CD4-positive, alpha-beta T cell treated with Interleukin-17A for 4 hours (primary cell): ENCODE measurements around the gene MAP4K2.
A peak's percentile ranks its signal among the peaks of the same experiment; 100 is the strongest.

Experiments used
- DNase-seq: peaks from one replicate; pipeline ENCODE4 v3.0.0-alpha.2; 2020; ENCODE audit warnings: mixed read lengths

Gene MAP4K2

DNA sequence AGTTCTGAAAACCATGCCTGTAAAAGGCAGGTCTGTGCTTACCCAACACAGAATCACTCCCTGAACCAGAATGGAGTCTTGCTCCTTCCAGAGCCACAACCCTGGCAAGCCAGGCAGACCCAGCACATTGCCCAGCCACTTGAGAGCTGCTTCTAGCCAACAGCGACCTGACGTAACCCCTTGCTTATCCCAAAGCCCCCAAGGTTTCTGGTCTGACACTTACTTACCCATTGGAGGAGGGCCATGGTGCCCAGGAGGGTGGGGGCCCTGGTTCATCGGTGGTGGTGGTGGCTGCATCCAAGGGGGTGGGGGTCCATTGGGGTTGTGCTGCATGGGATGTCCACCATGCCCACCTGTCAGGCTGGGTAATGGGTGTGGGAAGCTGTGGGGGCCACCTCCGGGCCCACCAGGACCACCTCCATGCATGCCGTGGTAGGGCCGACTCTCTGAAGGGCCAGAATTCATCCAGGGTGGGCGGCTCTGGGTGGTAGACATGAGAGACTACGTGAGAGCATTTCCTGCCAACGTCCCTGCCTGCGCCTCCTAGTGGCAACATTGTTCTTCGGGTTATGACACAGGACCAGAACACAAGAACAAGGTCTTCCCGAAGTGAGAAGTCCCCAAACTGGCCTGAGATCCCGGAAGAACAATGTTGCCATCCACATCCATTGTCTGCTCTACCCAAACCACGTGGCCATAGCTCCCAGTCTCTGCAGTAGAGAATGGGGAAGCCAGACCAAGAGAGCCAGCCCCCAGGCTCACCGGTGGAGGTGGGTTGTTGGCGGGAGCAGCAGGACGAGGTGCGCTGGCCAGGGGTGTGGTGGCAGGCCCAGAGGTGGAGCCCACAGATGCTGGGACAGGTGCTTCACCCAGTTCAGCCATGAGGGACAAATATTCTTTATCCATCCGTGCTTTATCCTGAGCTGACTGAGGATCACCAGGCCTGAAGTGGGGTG is 35.4 kb downstream of the MAP4K2 start:
- DNase-seq = peak; percentile 92

DNA sequence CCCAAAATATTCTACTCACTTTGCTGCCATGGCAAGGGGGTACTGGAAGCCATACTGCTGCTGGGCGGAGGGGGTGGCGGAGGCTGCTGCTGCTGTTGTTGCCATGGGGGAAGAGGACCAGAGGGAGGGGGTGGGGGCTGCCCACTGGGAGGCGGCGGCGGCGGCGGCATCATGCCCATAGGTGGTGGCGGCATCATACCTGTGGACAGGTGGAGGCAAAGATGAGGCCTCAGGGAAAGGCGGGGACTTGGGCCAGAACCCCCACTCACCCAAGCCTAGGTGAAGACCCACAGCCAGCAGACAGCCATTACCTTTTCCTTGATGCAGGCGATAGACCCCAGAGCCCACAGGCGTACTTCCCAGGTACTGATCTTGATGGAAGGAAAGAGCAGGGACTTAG is 36.1 kb downstream of the MAP4K2 start:
- DNase-seq = no peak

DNA sequence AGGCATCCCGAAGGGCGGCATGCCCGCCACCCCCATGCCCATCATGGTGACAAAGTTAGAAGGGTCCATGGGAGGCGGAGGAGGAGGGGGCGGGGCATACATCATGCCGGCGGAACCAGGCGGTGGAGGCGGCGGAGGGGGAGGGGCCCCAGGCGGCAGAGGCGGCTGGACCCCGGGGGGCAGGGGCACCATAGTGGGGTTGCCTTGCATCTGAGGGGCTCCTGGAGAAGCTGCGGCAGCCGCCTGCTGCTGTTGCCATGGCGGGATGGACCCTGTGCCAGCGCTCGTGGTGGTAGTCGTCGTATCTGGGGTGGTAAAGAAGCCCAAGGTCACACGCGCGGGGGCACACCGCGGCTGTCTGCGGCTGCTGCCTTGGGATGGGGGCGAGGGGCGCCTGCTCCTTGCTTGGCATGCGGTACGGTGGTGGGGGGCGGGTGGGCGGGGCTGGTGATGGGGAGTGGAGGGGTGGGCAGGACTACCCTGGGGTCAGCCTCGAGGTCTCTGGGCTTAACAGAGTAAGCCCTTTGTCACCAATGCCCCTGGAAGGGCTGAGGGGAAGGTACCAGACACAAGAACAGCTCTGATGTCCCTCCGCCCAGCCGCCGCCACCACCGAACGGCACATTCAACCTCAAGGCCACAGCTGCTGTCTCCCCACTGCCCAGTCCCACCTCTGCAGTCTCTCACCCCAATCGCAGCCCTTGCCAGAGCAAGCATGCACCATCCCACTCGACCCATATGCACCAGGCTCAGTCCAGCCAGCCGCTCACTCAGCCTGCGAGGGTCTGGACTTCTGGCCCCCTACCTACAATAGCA is 37.0 kb downstream of the MAP4K2 start:
- DNase-seq = no peak

DNA sequence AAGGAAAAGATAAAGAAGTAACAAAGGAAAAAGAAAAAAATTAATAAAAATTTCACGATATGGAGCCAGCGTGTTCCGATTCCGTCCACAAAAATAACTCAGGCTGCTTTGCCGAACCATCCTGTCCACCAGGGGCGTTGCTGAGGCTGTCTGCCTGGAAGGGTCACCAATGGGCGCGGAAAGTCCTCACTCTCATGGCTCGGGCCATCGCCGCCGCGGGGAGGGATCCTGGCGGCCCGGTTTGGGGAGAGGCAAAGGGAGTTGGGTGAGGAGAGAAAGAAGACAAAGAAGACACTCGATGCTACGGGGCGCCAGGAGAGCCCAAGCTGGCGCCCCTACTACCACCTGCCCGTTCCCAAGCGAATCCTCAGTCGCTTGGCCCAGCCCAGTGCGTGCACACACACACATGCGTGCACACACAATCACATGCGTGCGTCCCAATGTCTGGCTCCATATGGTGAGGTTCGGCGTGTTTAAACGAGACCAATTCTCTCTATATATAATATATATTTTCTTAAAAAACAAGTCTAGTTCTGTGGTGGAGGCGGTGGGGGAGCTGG is 37.6 kb downstream of the MAP4K2 start:
- no peak for DNase-seq

DNA sequence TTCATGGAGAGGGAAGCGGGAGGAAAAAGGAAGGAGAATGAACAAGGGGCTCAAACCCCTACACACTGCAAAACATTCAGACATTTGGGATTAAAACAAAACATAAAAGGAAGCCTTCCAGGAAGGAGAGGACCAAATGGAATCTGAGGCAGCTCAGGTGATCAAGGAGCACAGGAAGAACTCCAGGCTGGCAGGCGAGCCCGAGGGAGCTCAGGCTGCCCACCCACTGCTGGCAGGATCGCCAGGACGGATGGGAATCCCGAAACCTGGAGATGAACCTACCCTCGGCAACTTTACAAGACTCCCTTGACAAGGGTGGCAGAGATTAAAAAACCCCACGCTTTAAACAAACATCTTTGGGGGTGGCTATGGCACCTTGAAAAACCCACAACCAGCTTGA is 38.3 kb downstream of the MAP4K2 start:
- no peak for DNase-seq

DNA sequence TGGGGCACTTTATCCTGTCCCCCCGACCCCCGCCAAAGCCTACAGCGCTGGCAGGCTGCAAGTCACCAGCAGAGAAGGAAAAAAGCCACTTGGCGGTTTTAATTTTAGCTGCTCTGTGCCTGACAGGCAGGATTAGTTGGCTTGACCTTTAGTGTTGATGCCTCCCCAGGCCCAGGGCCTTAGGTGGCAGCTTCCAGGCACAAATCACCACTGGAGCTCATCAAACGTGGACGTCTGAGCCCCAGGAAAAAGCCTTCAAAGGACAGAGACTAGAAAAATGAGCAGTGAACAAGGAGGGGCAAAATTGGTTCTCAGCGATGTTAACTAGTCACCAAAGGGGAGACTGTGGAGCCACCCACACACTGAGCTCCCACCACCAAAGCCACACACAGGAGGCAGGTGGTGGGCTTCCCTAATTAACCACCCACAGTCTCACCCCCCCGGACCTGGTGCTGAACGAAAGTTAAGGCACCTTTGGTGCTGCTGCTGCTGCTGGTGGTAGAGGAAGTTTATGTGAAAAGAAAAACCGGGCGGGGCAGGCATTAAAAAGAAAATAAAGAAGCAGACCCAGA is 38.9 kb downstream of the MAP4K2 start:
- peak; percentile 72 for DNase-seq

DNA sequence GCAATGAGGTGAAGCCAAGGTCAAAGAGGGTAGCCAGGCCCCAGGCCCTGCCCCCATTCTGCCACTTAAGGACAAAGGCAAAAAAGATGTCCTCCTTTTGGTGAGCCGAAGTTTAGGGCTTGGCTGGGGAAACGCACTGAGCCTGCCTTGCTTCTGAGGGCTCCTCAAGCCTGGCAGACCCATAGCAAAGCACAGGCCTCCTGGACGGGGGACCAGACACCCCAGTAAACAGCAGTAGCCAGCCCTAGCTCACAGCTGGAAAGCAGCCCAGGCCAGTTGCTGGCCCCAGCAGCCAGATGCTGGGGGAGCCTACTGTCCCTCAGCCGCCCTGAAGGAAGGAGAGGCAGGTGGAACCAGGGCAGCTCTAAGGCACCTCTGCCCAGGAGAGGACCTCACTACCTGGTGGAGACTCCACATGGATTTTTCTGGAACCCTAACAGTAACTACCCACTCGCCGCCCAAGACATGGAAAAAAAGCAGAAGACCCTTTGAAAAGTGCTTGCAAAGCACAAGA is 39.4 kb downstream of the MAP4K2 start:
- DNase-seq = no peak

DNA sequence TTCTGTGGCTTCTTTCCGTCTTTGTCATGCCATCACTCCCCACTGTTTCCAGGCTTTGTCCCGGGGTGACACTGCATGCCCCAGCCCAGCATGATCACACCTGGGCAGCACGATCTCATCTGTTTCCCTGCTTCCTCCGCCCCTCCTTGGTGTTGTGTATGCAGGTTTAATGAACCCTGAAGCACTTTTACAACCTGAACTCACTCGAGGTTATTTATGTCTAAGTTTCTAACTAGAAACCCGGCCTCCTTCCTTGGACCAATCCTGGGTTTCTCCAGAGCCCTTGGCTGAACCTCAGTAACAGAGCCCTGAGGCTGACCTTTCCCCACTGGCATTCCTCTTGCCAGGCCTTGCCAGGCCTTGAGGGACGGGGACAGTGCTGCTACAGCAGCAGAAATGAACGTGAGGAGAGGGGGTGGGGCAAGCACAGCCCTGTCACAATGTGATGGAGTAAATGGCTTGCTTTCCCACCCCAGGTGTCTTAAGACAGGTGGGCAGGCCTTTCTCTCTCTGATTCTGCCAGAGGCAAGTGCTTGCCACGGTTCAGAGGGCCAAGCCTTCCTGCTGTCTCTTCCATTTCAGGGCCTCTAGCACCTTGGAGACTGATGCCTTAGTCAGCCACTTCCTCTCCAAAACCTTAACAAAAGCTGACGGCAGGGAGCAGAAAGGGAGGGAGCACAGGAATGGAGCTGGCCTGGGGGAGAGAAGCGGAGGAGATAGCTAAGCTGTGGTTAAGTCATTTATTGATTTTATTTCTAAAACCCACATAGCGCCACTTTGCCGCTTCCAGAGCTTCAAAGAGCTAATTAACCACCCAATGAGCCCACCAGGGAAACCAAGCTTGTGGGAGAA is 40.1 kb downstream of the MAP4K2 start:
- DNase-seq = peak; percentile 59

DNA sequence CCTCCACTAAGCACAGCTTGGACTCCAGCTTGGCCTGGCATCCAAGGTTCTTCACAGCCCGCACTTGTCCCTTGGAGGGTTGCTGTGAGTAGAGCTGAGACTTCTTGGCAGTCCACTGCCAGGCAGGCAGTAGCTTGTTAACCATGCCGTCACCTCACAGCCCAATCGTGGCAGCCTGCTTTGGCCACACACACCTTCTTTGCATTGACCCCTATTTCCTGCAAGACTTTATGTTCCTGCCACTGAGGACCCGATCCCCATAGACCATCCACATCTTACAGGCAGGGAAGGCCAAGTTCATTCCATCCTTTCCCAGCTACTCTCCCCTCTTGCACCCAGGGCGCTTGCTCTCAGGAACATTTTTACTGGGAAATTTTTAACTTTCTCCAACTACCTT is 40.7 kb downstream of the MAP4K2 start:
- DNase-seq = no peak

DNA sequence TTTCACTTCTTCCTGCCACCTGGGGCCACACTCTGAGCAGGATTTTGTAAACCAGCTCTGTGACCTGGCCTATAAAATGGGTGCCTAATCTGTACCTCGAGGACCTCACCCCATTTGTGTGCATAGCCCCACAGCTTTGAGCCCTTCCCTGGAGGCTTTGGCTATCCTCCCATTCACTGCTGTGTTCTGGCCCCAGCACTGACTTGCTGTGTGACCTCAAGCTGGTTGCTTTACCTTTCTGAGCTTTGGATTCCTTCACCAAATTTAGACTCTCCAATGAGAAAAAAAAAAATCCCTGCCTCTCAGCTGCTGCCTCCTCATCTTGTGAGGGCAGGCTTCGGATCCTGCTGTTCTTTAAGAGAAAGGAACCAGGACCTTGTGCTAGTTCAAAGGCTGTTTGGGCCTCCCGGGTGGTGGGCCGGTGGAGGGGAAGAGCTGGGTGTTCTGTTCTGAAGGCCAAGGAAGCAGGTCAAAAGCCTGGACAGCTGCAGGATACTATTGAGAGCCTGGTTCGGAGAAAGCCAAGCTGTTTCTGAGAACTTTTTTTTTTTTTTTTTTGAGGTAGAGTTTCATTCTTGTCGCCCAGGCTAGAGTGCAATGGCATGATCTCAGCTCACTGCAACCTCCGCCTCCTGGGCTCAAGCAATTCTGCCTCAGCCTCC is 42.1 kb downstream of the MAP4K2 start:
- DNase-seq = no peak

DNA sequence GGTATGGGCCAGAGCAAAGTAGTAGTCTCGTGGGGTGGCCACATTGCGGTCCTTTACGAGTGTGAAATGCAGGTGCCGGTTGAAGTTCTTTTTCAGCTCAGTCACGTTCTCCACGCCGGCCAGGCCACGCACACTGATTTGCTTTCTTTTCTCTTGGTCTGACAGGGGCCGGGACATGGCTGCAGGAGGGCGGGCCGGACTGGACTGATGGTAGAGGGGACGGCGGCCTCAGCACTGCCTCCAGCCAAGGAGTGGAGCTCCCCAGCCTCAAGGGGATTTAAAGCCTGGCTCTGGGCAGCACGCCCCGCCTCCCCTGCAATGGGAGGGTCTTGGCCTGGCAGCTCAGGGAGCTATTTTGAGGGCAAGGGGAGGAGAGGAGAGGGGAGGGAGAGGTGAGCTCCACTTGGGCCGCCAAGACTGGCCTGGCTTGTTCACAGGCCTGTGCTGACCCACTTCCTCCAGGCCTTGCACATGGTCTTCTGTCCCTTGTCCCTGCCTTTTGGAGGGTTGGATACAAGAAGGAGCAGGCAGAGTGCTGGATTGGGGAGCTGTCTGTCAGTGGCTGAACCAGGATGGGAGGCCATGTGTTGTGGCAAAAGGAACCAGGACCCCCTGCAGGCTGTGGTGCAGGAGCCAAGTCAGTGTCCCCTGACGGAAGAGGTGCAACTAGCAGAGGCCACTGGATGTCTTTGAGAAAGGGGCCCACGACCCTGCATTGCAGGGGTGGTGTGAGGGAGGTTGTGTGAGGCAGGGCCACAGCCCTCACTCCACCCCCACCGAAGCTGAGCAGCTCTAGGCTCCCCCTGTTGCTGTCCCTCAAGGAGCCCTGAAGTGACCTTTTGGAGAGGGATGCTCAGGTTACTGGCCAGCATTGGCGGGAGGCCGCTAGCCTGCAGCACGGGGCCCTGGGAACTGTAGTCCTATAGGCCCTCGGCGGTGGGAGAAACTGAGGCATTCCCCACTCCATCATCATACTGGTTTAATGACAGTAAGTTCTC is 43.0 kb downstream of the MAP4K2 start, which contains the start of gene PYGM:
PYGM (minus strand) TSS at position 253 of the 998 bp plus-strand sequence; CDS start at position 177, 76 bp downstream.
- DNase-seq = no peak

DNA sequence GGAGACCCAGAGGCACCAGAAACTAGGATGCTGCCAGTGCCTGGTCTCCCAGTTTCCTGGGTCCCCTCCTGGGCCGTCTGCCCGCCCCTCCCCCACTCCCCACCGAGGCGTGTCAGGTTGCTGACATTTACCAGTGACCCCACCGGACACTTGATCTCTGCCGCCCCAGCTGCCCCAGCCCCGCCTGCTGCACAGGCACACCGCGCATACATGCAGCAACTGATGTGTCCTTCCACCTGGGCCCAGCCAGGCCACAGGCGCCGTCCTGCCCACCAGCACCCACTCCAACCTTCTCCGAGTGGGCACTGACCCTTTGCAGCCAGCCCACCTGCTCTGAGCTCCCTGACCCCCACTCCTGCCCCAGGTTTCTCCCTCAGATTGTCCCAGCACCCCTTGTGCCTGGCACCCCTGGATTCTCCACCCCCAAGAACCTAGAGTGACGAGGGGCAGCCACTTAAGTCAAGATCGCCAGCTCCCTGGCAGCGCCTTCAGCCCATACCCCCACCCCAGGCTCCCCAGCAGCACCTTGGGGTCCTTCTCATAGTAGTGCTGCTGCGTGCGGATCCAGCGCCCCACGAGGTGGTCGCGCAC is 43.8 kb downstream of the MAP4K2 start:
- DNase-seq = no peak

DNA sequence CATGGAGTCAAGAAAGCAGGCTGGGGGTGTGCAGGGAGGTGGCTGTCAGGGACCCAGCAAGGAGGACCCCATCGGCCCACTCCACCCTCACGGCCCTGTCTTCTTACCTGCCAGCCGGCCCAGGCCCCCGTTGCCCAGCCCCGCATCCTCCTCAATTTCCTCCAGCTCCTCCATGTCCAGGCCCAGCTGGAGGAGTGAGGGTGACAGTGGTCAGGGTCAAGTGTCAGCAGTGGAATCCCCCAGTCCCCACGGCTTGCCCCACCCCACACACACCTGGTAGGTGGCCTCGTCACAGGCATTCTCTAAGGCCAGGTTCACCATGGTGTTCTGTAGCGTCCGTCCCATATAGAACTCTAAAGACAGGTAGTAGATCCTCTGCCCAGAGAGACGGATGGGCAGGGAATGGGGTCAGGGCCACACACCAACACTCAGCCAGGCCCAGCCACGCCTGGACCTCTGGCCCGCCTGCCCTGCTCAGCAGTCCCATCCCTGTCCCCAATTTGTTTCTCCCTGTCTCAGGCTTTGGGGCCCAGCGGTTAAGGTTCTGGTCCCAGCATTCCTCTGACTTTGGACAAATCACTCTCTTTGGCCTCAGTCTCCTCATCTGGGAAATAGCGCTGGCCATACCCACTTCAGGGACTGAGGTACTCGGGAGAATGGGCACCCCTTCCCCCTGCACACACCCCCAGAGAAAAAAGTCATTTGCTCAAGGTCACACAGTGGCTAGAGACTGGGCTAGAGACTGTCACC is 44.5 kb downstream of the MAP4K2 start:
- no peak for DNase-seq

DNA sequence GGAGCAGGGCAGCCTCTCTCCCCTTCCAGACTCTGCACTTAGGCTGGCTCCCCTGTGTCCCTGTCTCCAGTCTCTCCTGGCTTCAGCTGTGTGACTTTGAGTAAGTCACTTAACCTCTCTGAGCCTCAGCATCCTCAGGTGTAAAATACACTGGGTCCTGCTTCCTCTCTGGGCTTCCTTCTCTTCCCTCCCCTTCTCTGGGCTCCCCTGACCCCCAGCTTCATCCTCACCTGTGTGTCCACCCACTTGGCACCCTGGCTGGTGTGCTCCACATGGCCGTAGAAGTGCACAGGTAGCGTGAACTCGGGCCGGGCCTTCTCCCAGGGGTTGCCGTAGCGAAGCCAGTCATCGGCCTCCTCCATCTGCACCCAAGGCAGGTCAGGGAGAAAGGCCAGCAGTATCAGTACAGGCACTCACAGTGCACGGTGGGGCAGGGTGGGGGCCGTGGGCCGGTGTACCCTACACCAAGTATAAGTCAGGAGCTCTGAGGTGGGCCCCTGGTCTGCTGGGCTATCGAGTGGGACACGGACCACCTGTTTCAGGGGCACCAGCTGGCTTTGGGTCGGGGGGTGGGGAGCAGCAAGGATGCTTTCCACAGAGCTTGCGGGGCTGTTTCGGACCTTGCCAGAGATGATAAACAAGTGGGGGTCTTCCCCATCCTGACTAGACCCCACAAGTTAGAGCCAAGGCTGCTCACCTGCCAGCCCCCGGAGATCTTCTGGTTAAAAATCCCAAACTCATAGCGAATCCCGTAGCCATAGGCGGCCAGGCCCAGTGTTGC is 45.3 kb downstream of the MAP4K2 start:
- no peak for DNase-seq

DNA sequence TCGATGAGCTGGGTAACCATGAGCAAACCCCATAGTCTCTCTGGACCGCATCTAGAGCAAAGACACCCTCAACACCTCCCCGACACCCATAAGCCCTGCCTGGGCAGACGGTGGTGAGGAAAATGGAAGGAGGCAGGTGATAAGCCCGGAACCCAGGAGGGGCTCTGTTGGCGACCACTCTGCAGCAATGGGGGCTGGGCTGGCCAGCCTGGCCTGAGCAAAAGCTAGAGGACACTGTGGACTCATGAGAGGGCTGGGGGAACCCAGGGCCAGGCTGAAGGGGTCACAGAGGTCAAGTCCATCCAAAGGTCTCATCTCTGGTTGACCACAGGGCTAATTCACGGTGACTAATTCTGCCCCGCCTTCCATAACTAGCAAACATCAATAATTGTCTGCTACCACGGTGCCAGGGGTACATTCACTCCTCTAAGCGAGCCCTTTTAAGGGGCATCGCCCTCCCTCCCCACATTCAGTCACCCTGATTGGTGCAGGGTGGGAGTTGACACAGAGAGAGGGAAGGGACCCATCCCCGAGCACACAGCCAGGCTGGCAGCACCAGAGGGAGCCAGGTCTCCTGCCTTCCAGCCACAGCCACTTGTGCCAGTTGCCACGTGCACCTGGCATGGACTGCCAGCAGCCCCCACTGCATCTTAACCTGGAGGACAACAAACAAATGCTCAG is 47.2 kb downstream of the MAP4K2 start:
- DNase-seq = no peak

DNA sequence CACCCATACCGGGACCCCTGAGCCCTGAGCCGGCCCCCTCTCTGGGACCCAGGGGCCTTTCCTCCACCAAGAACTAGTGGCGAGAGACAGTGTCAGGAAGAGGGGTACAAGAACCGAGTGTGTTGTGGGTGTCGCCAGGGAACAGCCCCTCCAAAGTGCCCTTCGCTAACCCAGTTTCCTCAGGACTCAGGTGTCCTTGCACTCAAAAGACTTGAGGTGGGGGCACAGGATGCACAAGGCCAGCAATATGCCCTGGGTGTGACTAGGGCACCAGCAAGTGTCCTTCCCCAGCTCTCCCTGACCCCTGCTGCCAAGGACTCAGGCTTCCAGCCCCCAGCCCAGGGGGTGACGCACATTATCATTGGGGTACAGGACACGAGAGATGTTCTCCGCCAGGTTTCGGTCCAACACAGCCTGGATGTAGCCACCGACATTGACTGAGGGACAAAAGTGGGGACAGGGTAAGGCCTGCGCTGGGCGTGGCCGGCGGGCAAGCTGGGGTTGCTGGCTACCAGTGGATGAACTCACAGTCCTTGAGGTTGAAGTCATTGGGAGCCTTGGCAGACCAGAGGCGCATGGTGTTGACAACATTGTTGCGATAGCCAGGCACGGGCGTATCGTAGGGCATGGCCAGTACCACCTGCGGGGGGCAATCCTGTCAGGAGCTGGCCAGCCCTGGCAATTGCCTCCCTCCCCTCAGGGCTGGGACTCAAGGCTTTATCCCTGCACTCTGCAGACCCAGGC is 47.9 kb downstream of the MAP4K2 start:
- no peak for DNase-seq
